Measurements from ENCODE around the gene HDAC9.

The HDAC9 gene

DNA sequence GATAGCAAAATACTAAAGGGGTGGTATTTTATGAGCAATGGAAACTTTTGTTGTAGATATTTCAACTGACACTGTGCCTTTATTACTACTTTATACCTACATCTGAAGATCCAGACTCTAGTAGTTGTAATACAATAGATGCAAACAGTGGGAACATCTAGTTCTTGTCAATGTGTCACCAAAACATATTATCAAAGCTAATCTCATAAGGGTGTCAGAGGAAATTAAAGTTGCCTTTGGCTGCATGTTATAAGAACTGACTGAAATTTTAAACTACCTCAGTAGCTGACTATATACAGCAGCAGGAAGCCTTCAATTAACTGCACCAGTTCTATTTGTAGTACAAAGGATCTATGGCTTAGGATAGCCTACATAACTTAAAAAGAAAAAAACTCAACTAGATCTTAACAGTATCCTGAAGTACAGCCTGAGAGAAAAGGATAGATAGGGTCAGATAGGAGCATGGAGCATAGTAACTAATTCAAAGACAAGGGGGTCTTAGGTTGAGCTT is 30.9 kb downstream of the HDAC9 start:
- Histone ChIP-seq H3K79me2 (ENCODE audit: insufficient read depth, low read length) (peaks cover 11% of the 10 kb centered on the region), H4K20me1 (ENCODE audit: insufficient read depth, low read length, poor library complexity, severe bottlenecking) (peaks cover 10% of the 10 kb centered on the region), H3K9me2 (replicated peaks; ENCODE audit: low read depth, low read length) (no peaks in the 10 kb centered on the region), H3K27me3 (ENCODE audit: insufficient read depth, low read length, poor library complexity, severe bottlenecking) (no peaks in the 10 kb centered on the region), H3K36me3 (ENCODE audit: insufficient read depth, low read length) (no peaks in the 10 kb centered on the region), H3F3A (ENCODE audit: low read depth) (no peaks in the 10 kb centered on the region), H2AFZ (ENCODE audit: low read length) (no peak overlapping the region), H3K4me2 (ENCODE audit: low read depth, low read length, poor library complexity, severe bottlenecking) (peak overlapping the region; percentile 54), H3K4me3 (ENCODE audit: low read length, poor library complexity, severe bottlenecking) (no peak overlapping the region), H3K9me3 (ENCODE audit: insufficient read depth, low read depth, low read length) (no peaks in the 10 kb centered on the region), H3K9ac (ENCODE audit: low read depth, low read length, poor library complexity, severe bottlenecking) (no peak overlapping the region), H3K4me1 (ENCODE audit: insufficient read depth, low read length, poor library complexity, severe bottlenecking) (peaks cover 33% of the 10 kb centered on the region)
- TF ChIP-seq, protein P1, sequence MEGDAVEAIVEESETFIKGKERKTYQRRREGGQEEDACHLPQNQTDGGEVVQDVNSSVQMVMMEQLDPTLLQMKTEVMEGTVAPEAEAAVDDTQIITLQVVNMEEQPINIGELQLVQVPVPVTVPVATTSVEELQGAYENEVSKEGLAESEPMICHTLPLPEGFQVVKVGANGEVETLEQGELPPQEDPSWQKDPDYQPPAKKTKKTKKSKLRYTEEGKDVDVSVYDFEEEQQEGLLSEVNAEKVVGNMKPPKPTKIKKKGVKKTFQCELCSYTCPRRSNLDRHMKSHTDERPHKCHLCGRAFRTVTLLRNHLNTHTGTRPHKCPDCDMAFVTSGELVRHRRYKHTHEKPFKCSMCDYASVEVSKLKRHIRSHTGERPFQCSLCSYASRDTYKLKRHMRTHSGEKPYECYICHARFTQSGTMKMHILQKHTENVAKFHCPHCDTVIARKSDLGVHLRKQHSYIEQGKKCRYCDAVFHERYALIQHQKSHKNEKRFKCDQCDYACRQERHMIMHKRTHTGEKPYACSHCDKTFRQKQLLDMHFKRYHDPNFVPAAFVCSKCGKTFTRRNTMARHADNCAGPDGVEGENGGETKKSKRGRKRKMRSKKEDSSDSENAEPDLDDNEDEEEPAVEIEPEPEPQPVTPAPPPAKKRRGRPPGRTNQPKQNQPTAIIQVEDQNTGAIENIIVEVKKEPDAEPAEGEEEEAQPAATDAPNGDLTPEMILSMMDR (conservative IDR thresholded peaks at IDR 0.05; ENCODE audit: low read length) = no peak
- no peak for TF ChIP-seq EZH2phosphoT487 (IDR thresholded peaks at IDR 0.05; ENCODE audit: borderline replicate concordance)

DNA sequence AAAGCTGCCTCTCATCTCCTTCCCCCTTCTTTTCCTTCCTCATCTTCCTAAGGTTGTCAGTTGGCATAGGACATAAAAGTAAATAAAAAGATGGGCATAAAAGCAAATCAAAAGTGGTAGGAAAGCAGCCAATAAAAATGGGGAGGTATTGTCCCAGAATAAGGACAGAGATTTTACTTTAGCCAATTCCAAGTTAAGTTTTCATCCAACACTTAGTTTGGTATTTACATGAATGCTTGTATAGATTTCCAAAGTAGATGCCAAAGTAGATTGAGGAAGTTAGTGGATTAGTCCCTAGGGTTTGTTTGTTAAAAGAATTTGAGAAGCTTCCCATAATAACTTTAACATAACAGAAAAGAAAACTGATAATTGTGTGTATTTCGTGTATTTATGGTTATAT is 33.7 kb downstream of the HDAC9 start:
- H3K79me2 ChIP-seq (ENCODE audit: insufficient read depth, low read length) = peaks cover 14% of the 10 kb centered on the region

DNA sequence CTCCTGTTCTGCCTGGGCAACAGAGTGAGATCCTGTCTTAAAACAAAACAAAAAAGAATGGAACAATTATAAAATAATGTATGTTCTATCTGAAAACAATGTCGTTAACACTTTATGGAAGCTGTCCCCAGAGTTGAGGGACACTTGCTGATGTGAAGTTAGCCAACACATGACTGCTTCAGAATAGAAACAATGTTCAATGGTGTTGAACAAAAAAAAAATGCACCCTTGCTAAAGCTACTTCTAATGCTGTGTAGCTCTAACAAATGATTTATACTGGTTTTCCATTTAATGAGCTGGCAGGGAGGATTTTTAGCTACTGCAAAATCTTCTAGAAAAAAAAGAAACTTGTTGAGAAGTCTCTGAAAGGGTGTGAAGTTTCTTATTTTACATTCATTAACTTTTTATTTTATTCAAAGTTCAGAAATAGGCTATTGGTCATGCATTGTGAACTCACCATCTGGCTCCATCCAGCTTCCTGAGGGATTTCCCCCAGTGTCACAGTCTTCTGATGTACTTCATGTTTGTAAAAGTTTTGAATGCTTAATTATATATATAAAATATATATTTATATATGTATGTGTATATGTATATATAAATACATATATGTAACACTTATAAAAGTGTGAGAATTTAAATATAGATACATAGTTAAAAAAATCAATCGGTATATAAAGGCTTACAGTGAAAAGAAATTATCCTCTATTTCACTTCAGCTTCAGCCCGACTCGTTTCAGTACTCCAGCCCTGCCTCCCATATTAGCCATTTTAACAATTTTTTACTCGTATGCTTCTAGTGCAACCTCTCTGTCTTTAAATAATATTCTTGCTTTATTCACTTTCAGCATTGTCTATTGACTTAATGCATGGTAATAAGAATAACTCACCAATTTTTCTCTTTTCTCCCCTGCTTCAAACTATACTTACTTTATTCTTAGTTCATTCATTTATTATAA is 35.0 kb downstream of the HDAC9 start:
- H2AFZ ChIP-seq (ENCODE audit: low read length) = no peak overlapping the region
- H3K9me2 ChIP-seq (replicated peaks; ENCODE audit: low read depth, low read length) = no peaks in the 10 kb centered on the region
- peaks cover 20% of the 10 kb centered on the region for H3K4me1 ChIP-seq (ENCODE audit: insufficient read depth, low read length, poor library complexity, severe bottlenecking)
- H3K27me3 ChIP-seq (ENCODE audit: insufficient read depth, low read length, poor library complexity, severe bottlenecking) = no peaks in the 10 kb centered on the region
- H3K4me2 ChIP-seq (ENCODE audit: low read depth, low read length, poor library complexity, severe bottlenecking) = no peak overlapping the region
- no peak overlapping the region for H3K4me3 ChIP-seq (ENCODE audit: low read length, poor library complexity, severe bottlenecking)
- H3F3A ChIP-seq (ENCODE audit: low read depth) = no peaks in the 10 kb centered on the region
- H3K36me3 ChIP-seq (ENCODE audit: insufficient read depth, low read length) = no peaks in the 10 kb centered on the region
- H3K79me2 ChIP-seq (ENCODE audit: insufficient read depth, low read length) = peaks cover 17% of the 10 kb centered on the region
- TF ChIP-seq, protein P1 (conservative IDR thresholded peaks at IDR 0.05; ENCODE audit: low read length) = no peak
- TF ChIP-seq EZH2phosphoT487 (IDR thresholded peaks at IDR 0.05; ENCODE audit: borderline replicate concordance) = no peak
- no peak overlapping the region for H3K9ac ChIP-seq (ENCODE audit: low read depth, low read length, poor library complexity, severe bottlenecking)
- no peaks in the 10 kb centered on the region for H3K9me3 ChIP-seq (ENCODE audit: insufficient read depth, low read depth, low read length)
- peaks cover 10% of the 10 kb centered on the region for H4K20me1 ChIP-seq (ENCODE audit: insufficient read depth, low read length, poor library complexity, severe bottlenecking)

More for the DNA sequence above, 33.7 kb downstream of the HDAC9 start:
- Histone ChIP-seq H3K9me2 (replicated peaks; ENCODE audit: low read depth, low read length) (no peaks in the 10 kb centered on the region), H4K20me1 (ENCODE audit: insufficient read depth, low read length, poor library complexity, severe bottlenecking) (peaks cover 10% of the 10 kb centered on the region), H3F3A (ENCODE audit: low read depth) (no peaks in the 10 kb centered on the region), H3K36me3 (ENCODE audit: insufficient read depth, low read length) (no peaks in the 10 kb centered on the region), H3K4me1 (ENCODE audit: insufficient read depth, low read length, poor library complexity, severe bottlenecking) (peaks cover 24% of the 10 kb centered on the region), H2AFZ (ENCODE audit: low read length) (no peak overlapping the region), H3K4me3 (ENCODE audit: low read length, poor library complexity, severe bottlenecking) (no peak overlapping the region), H3K9me3 (ENCODE audit: insufficient read depth, low read depth, low read length) (no peaks in the 10 kb centered on the region), H3K4me2 (ENCODE audit: low read depth, low read length, poor library complexity, severe bottlenecking) (no peak overlapping the region), H3K9ac (ENCODE audit: low read depth, low read length, poor library complexity, severe bottlenecking) (no peak overlapping the region), H3K27me3 (ENCODE audit: insufficient read depth, low read length, poor library complexity, severe bottlenecking) (no peaks in the 10 kb centered on the region)
- TF ChIP-seq, protein P1 (conservative IDR thresholded peaks at IDR 0.05; ENCODE audit: low read length) = no peak
- no peak for TF ChIP-seq EZH2phosphoT487 (IDR thresholded peaks at IDR 0.05; ENCODE audit: borderline replicate concordance)

All from Loucy (cell line).